WTC11 (cell line): ENCODE results near the gene IPO13.

Source experiments
- FOXJ3 ChIP-seq: sonication (generic); formaldehyde crosslinking; IDR thresholded peaks from 2 replicates; pipeline ENCODE4 v1.9.0; 2021; ENCODE audit warnings: missing genetic modification reagents, mild to moderate bottlenecking, borderline replicate concordance
- FOXP1 ChIP-seq: sonication (generic); formaldehyde crosslinking; IDR thresholded peaks from 2 replicates; pipeline ENCODE4 v1.8.0; 2022; ENCODE audit warnings: missing genetic modification reagents, mild to moderate bottlenecking, moderate library complexity, borderline replicate concordance
- SP1 ChIP-seq: sonication (generic); formaldehyde crosslinking; conservative IDR thresholded peaks from 2 replicates; pipeline ENCODE4 v1.8.1; 2022; ENCODE audit warnings: missing genetic modification reagents
- TF ChIP-seq, protein P1 (sequence below): fragments of 200-600 bp; IDR thresholded peaks from 2 replicates; pipeline ENCODE4 v1.8.0; 2022; ENCODE audit warnings: antibody characterized with exemption

DNA sequence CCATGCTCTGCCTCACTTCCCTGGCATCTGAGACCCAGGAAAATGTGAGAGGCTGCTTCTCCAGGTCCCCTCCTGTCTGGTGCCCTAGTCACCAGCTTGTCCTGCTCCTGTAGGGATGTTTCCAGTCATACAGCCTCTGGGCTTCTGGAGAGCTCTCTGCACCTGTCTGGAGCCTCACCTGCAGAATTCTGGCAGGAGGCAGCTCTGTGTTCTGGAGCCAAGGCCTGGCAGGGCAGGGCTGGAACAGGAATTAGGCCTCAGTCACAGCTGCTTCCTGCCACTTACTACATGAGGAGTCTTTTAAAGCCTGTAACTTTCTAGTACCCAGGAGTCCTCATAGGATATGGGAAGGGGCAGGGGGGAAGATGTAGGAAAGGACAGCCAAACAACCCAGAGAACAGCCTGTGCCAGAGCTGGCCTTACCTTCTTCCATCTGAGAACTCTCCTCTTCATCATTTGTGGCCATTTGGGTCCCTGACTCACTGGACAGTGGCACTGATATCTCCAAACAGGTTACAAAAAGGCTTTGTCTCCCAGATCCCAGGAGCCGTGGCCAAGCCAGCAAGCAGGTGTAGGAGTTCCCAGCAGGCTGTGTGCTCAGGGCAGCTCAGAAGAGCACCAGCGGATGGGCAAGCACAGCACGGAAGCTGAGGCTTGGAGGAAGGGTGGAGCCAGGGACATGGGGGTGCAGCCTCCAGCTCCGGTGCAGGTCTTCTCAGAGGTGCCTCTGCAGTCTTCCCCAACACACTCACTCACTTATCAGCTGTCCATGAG is 44.5 kb upstream of the IPO13 start:
- TF ChIP-seq FOXJ3 (CRISPR knock-in tag), result no peak
- TF ChIP-seq, protein P1, sequence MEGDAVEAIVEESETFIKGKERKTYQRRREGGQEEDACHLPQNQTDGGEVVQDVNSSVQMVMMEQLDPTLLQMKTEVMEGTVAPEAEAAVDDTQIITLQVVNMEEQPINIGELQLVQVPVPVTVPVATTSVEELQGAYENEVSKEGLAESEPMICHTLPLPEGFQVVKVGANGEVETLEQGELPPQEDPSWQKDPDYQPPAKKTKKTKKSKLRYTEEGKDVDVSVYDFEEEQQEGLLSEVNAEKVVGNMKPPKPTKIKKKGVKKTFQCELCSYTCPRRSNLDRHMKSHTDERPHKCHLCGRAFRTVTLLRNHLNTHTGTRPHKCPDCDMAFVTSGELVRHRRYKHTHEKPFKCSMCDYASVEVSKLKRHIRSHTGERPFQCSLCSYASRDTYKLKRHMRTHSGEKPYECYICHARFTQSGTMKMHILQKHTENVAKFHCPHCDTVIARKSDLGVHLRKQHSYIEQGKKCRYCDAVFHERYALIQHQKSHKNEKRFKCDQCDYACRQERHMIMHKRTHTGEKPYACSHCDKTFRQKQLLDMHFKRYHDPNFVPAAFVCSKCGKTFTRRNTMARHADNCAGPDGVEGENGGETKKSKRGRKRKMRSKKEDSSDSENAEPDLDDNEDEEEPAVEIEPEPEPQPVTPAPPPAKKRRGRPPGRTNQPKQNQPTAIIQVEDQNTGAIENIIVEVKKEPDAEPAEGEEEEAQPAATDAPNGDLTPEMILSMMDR, result no peak
- TF ChIP-seq SP1, result no peak
- no peak for TF ChIP-seq FOXP1 (CRISPR knock-in tag)
